Astrocyte (in vitro differentiated cells and primary cell): Measurements from ENCODE around the gene VASN. TPM values are rescaled to one million over a fixed set of nuclear protein-coding genes. Genes with fewer than 3 reads are reported as not detected.

Experiments
- DNase-seq: peaks from one replicate; pipeline ENCODE4 v3.0.0-alpha.2; 2010; ENCODE audit warnings: low read depth
- FAIRE-seq: peaks from 2 replicates; lab custom pipeline; 2011; peaks lifted over from hg19 to GRCh38; lab: Jason Lieb, UNC
- H2AFZ ChIP-seq: 2 replicates; pipeline ENCODE4 v1.6.0; 2012; ENCODE audit warnings: low read depth, low read length, inconsistent platforms
- H3K27ac ChIP-seq: 2 replicates; pipeline ENCODE4 v1.5.1; 2011; ENCODE audit warnings: low read depth, low read length, inconsistent platforms
- H3K27me3 ChIP-seq: 2 replicates; pipeline ENCODE4 v1.6.0; 2011; ENCODE audit warnings: low read length, inconsistent platforms; ENCODE audit not compliant: insufficient read depth
- H3K36me3 ChIP-seq: 2 replicates; pipeline ENCODE4 v1.5.1; 2011; ENCODE audit warnings: low read length, inconsistent platforms; ENCODE audit not compliant: insufficient read depth
- H3K4me1 ChIP-seq: 2 replicates; pipeline ENCODE4 v1.5.1; 2011; ENCODE audit warnings: low read length, inconsistent platforms; ENCODE audit not compliant: insufficient read depth
- H3K4me2 ChIP-seq: 2 replicates; pipeline ENCODE4 v1.6.0; 2012; ENCODE audit warnings: low read length, inconsistent platforms
- H3K4me3 ChIP-seq: 2 replicates; pipeline ENCODE4 v1.5.1; 2011; ENCODE audit warnings: low read depth, mild to moderate bottlenecking, low read length, inconsistent platforms; ENCODE audit not compliant: insufficient read depth
- H3K79me2 ChIP-seq: 2 replicates; pipeline ENCODE4 v1.6.0; 2012; ENCODE audit warnings: mild to moderate bottlenecking, low read length, inconsistent platforms; ENCODE audit not compliant: insufficient read depth
- H3K9ac ChIP-seq: 2 replicates; pipeline ENCODE4 v1.6.0; 2012; ENCODE audit warnings: mild to moderate bottlenecking, low read length, inconsistent platforms
- H3K9me3 ChIP-seq: 2 replicates; pipeline ENCODE4 v1.5.1; 2012; ENCODE audit warnings: low read depth, mild to moderate bottlenecking, low read length, inconsistent platforms; ENCODE audit not compliant: insufficient read depth
- H4K20me1 ChIP-seq: 2 replicates; pipeline ENCODE4 v1.6.0; 2012; ENCODE audit warnings: low read length, inconsistent platforms; ENCODE audit not compliant: insufficient read depth
- H3K27ac Mint-ChIP-seq: one replicate; pipeline ENCODE4 v1.8.0; 2021; ENCODE audit warnings: mild to moderate bottlenecking, mixed read lengths; ENCODE audit not compliant: unreplicated experiment
- H3K27me3 Mint-ChIP-seq: one replicate; pipeline ENCODE4 v1.8.0; 2021; ENCODE audit warnings: low read depth, mixed read lengths; ENCODE audit not compliant: unreplicated experiment
- H3K36me3 Mint-ChIP-seq: one replicate; pipeline ENCODE4 v1.8.0; 2021; ENCODE audit warnings: low read depth, mixed read lengths; ENCODE audit not compliant: unreplicated experiment
- H3K4me1 Mint-ChIP-seq: one replicate; pipeline ENCODE4 v1.8.0; 2021; ENCODE audit warnings: low read depth, mixed read lengths; ENCODE audit not compliant: unreplicated experiment
- H3K4me3 Mint-ChIP-seq: one replicate; pipeline ENCODE4 v1.8.0; 2021; ENCODE audit warnings: mild to moderate bottlenecking, moderate library complexity, mixed read lengths; ENCODE audit not compliant: unreplicated experiment
- H3K9me3 Mint-ChIP-seq: one replicate; pipeline ENCODE4 v1.8.0; 2021; ENCODE audit warnings: mild to moderate bottlenecking, mixed read lengths; ENCODE audit not compliant: unreplicated experiment
- CTCF ChIP-seq: IDR thresholded peaks from 2 replicates; pipeline ENCODE4 v1.5.1; 2011; ENCODE audit warnings: low read depth, mild to moderate bottlenecking, inconsistent platforms, low read length, moderate library complexity; ENCODE audit not compliant: insufficient read depth
- EZH2 ChIP-seq: IDR thresholded peaks from 2 replicates; pipeline ENCODE4 v1.6.1; 2012; ENCODE audit warnings: mild to moderate bottlenecking, low read length, inconsistent platforms; ENCODE audit not compliant: insufficient read depth
- total RNA-seq: library from RNA; stranded (reverse); gene quantifications from 2 replicates; pipeline ENCODE4 v1.2.1, GENCODE V29; 2021

VASN gene
- total RNA-seq, 1 donor from 2014 or later: 32.0 TPM

DNA sequence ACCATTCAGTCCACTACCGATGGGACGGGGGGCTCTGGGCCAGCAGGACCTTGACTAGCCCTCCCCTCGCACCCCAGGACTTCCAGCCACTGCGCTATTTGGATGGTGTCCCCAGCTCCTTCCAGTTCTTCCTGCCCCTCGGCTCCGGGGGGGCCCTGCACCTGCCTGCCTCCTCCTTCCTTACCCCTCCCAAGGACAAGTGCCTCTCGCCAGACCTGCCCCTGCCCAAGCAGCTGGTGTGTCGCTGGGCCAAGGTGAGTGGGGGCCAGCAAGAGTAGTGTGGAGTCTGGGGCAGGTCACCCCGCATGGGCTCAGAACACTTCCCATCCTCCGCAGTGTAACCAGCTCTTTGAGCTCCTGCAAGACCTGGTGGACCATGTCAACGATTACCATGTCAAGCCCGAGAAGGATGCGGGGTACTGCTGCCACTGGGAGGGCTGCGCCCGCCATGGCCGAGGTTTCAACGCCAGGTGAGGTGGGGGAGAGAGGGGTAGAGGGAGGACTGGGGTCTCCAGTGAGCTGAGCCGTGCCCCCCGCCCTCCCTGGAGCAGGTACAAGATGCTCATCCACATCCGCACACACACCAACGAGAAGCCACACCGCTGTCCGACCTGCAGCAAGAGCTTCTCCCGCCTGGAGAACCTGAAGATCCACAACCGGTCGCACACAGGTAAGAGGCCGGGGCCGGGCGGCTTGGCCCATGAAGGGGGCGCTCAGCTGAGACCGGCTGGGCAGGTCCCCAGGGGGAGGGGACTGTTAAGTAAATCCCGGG lies 36.7 kb upstream of the VASN start:
- H3K9me3 Mint-ChIP-seq: no peaks in the 10 kb centered on the region
- no peak overlapping the region for H2AFZ ChIP-seq
- H3K27me3 Mint-ChIP-seq: no peaks in the 10 kb centered on the region
- no peak overlapping the region for H3K4me3 ChIP-seq
- peaks cover 3% of the 10 kb centered on the region for H3K36me3 ChIP-seq
- H3K27ac ChIP-seq: no peak overlapping the region
- TF ChIP-seq EZH2 (no peak), CTCF (no peak)
- H3K4me1 Mint-ChIP-seq: no peaks in the 10 kb centered on the region
- H3K4me1 ChIP-seq: no peaks in the 10 kb centered on the region
- peaks cover 74% of the 10 kb centered on the region for H4K20me1 ChIP-seq
- H3K4me2 ChIP-seq: no peak overlapping the region
- H3K9me3 ChIP-seq: no peaks in the 10 kb centered on the region
- H3K4me3 Mint-ChIP-seq: no peak overlapping the region
- H3K27ac Mint-ChIP-seq: no peak overlapping the region
- FAIRE-seq (no peak), DNase-seq (no peak)
- H3K27me3 ChIP-seq: no peaks in the 10 kb centered on the region
- peaks cover 27% of the 10 kb centered on the region for H3K79me2 ChIP-seq
- H3K9ac ChIP-seq: no peak overlapping the region
- H3K36me3 Mint-ChIP-seq: peaks cover 5% of the 10 kb centered on the region

DNA sequence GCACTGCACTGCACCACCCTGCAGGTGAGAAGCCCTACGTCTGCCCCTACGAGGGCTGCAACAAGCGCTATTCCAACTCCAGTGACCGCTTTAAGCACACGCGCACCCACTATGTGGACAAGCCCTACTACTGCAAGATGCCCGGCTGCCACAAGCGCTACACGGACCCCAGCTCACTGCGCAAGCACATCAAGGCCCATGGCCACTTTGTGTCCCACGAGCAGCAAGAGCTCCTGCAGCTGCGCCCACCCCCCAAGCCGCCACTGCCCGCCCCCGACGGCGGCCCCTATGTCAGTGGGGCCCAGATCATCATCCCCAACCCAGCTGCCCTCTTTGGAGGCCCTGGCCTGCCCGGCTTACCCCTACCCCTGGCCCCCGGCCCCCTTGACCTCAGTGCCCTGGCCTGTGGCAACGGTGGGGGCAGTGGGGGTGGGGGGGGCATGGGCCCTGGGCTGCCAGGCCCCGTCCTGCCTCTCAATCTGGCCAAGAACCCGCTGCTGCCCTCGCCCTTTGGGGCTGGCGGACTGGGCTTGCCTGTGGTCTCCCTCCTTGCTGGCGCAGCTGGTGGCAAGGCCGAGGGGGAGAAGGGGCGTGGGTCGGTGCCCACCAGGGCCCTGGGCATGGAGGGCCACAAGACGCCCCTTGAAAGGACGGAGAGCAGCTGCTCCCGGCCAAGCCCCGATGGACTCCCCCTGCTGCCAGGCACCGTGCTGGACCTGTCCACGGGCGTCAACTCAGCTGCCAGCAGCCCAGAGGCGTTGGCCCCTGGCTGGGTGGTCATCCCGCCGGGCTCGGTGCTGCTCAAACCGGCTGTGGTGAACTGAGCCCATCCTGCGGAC lies 34.7 kb upstream of the VASN start:
- Histone ChIP-seq H3K9me3 (no peaks in the 10 kb centered on the region), H3K4me1 (no peaks in the 10 kb centered on the region), H3K27ac (no peak overlapping the region), H3K36me3 (peaks cover 3% of the 10 kb centered on the region), H3K27me3 (no peaks in the 10 kb centered on the region), H2AFZ (no peak overlapping the region), H3K4me3 (no peak overlapping the region), H4K20me1 (peaks cover 77% of the 10 kb centered on the region), H3K4me2 (no peak overlapping the region), H3K9ac (no peak overlapping the region), H3K79me2 (peaks cover 28% of the 10 kb centered on the region)
- H3K36me3 Mint-ChIP-seq: peaks cover 7% of the 10 kb centered on the region
- no peaks in the 10 kb centered on the region for H3K27me3 Mint-ChIP-seq
- H3K4me1 Mint-ChIP-seq: no peaks in the 10 kb centered on the region
- DNase-seq (no peak), FAIRE-seq (no peak)
- no peak overlapping the region for H3K4me3 Mint-ChIP-seq
- TF ChIP-seq EZH2 (no peak), CTCF (no peak)
- H3K9me3 Mint-ChIP-seq: no peaks in the 10 kb centered on the region
- H3K27ac Mint-ChIP-seq: no peak overlapping the region
